ENCODE data around the gene MMP24OS. TPM values are rescaled to one million over a fixed set of nuclear protein-coding genes. Genes with fewer than 3 reads are reported as not detected.
A peak's percentile ranks its signal among the peaks of the same experiment; 100 is the strongest.

The MMP24OS gene
- total RNA-seq, 1 donor from 2014 or later, result 34.0 TPM

DNA sequence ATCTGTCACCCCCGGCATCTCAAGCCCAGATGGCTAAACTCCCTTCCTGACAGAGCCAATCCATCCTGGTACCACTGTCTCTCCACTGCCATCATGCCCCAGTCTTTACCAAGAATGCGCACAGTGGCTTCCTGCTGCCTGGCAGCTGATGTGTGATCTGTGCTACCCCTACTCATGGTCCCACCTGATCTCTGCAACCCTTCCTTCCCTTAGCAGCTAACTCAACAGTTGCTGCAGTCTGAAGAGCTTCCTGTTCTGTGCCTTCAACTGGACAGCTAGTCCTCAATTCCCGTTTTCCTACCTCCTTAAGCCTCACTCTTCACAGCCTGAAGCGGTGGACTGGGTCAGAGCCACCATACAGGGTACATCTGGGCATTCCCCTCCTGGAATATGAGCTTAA is 21.9 kb upstream of the MMP24OS start:
- H3K4me3 Mint-ChIP-seq, result no peak overlapping the region
- no peaks in the 10 kb centered on the region for H3K36me3 Mint-ChIP-seq (ENCODE audit: low read depth)
- DNase-seq (ENCODE audit: low read depth, low spot score), result no peak
- peaks cover 5% of the 10 kb centered on the region for H3K4me1 Mint-ChIP-seq
- peaks cover 6% of the 10 kb centered on the region for H3K27me3 Mint-ChIP-seq (ENCODE audit: low read depth)
- TF ChIP-seq, protein P1, sequence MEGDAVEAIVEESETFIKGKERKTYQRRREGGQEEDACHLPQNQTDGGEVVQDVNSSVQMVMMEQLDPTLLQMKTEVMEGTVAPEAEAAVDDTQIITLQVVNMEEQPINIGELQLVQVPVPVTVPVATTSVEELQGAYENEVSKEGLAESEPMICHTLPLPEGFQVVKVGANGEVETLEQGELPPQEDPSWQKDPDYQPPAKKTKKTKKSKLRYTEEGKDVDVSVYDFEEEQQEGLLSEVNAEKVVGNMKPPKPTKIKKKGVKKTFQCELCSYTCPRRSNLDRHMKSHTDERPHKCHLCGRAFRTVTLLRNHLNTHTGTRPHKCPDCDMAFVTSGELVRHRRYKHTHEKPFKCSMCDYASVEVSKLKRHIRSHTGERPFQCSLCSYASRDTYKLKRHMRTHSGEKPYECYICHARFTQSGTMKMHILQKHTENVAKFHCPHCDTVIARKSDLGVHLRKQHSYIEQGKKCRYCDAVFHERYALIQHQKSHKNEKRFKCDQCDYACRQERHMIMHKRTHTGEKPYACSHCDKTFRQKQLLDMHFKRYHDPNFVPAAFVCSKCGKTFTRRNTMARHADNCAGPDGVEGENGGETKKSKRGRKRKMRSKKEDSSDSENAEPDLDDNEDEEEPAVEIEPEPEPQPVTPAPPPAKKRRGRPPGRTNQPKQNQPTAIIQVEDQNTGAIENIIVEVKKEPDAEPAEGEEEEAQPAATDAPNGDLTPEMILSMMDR (conservative IDR thresholded peaks at IDR 0.05), result no peak
- peak overlapping the region; percentile 74 for H3K27ac Mint-ChIP-seq (ENCODE audit: unreplicated experiment)
- no peaks in the 10 kb centered on the region for H3K9me3 Mint-ChIP-seq

DNA sequence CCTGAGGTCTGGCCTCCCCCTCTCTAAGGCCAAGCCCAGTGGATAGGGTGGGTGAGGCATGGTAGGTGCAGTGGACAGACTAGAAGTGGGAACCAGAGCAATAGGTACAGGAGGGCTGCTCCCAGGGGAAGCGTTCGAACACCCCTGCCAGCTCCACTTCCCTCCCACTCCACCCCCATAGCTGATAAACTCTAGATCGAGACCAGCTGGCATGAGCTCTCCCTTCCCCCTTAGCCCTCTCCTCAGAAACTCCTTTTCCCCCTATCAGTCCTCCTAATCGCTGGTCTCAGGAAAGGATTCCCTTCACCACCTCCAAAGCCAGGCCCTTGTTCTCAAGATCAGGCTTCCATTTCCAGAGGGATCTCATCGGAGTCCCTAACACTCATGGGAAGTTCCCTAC is 20.3 kb upstream of the MMP24OS start:
- Mint-ChIP-seq H3K36me3 (ENCODE audit: low read depth) (no peaks in the 10 kb centered on the region), H3K4me3 (no peak overlapping the region), H3K4me1 (no peaks in the 10 kb centered on the region), H3K27me3 (ENCODE audit: low read depth) (peaks cover 6% of the 10 kb centered on the region), H3K9me3 (no peaks in the 10 kb centered on the region), H3K27ac (ENCODE audit: unreplicated experiment) (no peak overlapping the region)
- TF ChIP-seq, protein P1 (conservative IDR thresholded peaks at IDR 0.05), result no peak
- no peak for DNase-seq (ENCODE audit: low read depth, low spot score)

DNA sequence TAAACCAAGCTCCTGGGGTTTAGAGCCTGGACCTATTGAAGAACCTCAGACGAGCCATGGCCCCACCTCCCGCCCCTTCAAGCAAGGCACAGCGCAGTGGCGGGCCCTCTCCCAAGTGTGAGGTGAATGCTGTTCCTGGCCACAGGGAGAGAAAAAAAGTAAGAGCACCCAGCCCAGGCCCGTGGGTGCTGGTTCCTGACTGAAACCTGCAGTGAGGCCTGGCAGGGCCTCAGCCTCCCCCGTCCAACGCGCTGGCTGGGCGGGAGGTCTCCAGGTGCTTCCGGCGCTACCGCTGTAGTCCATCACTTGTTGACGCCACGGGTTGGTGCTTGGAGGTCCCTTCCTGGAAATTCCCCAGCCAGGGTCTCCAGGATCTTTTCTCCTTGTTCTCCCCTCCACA is 19.8 kb upstream of the MMP24OS start:
- no peak overlapping the region for H3K4me3 Mint-ChIP-seq
- no peaks in the 10 kb centered on the region for H3K9me3 Mint-ChIP-seq
- H3K4me1 Mint-ChIP-seq, result no peaks in the 10 kb centered on the region
- peaks cover 6% of the 10 kb centered on the region for H3K27me3 Mint-ChIP-seq (ENCODE audit: low read depth)
- no peaks in the 10 kb centered on the region for H3K36me3 Mint-ChIP-seq (ENCODE audit: low read depth)
- TF ChIP-seq, protein P1 (conservative IDR thresholded peaks at IDR 0.05), result no peak
- DNase-seq (ENCODE audit: low read depth, low spot score), result no peak
- no peak overlapping the region for H3K27ac Mint-ChIP-seq (ENCODE audit: unreplicated experiment)

DNA sequence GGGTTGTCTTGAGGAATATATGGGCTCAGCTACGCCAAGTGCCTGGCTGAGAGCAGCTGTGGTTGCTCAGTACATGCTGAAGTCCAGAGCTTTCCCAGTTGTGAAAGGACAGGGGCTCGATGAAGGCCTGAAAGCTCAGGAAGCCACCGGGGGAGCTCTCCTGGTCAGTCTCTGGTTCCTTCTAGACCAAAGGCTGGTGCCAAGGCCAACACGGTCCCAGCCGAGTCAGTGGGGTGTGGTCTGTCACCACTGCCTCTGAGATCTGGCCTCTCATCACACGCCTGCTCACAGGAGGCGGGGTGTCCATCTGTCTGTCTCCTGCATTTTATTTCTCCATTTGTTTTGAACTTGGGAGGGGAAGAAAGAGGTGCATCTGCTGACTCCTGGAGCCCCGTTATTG is 19.2 kb upstream of the MMP24OS start:
- no peaks in the 10 kb centered on the region for H3K36me3 Mint-ChIP-seq (ENCODE audit: low read depth)

DNA sequence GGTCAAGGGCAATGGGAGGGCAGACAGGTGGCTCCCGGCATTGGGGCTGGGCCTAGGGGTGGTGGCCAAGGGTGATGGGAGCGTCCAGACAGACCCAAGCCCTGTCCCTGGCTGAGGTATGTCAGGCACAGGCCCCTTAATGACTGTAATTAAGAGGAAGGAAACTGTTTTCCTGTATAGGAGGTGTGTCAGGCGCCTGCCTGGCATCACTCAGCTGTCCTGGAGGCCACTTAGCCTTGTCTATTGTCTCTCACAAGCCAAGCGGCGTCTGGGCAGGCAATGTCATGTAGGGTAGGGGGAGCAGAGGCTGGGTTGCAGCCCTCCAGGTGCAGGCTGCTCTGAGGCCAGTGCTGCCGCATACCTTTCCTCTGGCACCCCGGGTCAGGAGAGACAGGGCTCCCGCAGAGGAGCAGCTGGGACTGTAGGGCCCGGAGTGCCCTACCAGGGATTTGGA is 18.2 kb upstream of the MMP24OS start:
- no peak for DNase-seq (ENCODE audit: low read depth, low spot score)
- Mint-ChIP-seq H3K9me3 (no peaks in the 10 kb centered on the region), H3K4me1 (no peaks in the 10 kb centered on the region), H3K36me3 (ENCODE audit: low read depth) (no peaks in the 10 kb centered on the region), H3K4me3 (no peak overlapping the region), H3K27me3 (ENCODE audit: low read depth) (peaks cover 6% of the 10 kb centered on the region), H3K27ac (ENCODE audit: unreplicated experiment) (no peak overlapping the region)
- TF ChIP-seq, protein P1 (conservative IDR thresholded peaks at IDR 0.05), result no peak

More for the DNA sequence above, 19.2 kb upstream of the MMP24OS start:
- Mint-ChIP-seq H3K9me3 (no peaks in the 10 kb centered on the region), H3K27ac (ENCODE audit: unreplicated experiment) (no peak overlapping the region), H3K27me3 (ENCODE audit: low read depth) (peaks cover 6% of the 10 kb centered on the region), H3K4me1 (no peaks in the 10 kb centered on the region), H3K4me3 (no peak overlapping the region)
- DNase-seq (ENCODE audit: low read depth, low spot score), result no peak
- TF ChIP-seq, protein P1 (conservative IDR thresholded peaks at IDR 0.05), result no peak

DNA sequence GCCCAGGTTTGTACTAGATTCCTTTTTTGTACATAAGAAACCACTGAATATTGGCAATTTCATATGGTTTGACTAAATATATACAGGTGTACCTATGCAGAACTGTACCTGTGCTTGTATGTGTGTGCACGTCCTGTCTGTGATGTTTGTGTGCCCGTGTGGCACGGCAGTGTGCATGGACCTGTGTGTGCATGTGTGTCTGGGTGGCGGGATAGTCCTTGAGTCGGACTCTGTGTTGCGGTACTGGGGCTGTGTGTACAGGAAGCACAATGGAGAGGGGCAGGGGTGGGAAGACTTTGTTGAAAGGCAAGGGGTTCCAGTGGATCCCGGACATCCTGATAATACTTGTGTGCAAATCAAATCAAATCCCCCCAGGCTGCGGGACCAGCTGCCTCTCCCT is 17.8 kb upstream of the MMP24OS start:
- peaks cover 6% of the 10 kb centered on the region for H3K27me3 Mint-ChIP-seq (ENCODE audit: low read depth)
- no peaks in the 10 kb centered on the region for H3K9me3 Mint-ChIP-seq
- DNase-seq (ENCODE audit: low read depth, low spot score), result no peak
- no peak overlapping the region for H3K27ac Mint-ChIP-seq (ENCODE audit: unreplicated experiment)
- H3K4me3 Mint-ChIP-seq, result no peak overlapping the region
- no peaks in the 10 kb centered on the region for H3K36me3 Mint-ChIP-seq (ENCODE audit: low read depth)
- TF ChIP-seq, protein P1 (conservative IDR thresholded peaks at IDR 0.05), result no peak
- H3K4me1 Mint-ChIP-seq, result no peaks in the 10 kb centered on the region

All from neural crest cell (in vitro differentiated cells).